Fibroblast of the aortic adventitia (primary cell): ENCODE results near the gene TNIP1. TPM values are rescaled to one million over a fixed set of nuclear protein-coding genes. Genes with fewer than 3 reads are reported as not detected.

Experiments used
- DNase-seq: peaks from one replicate; pipeline ENCODE4 v3.0.0-alpha.2; 2010; ENCODE audit warnings: low read depth
- H3K4me3 ChIP-seq: 2 replicates; pipeline ENCODE4 v1.5.1; 2011; ENCODE audit warnings: low read depth, mild to moderate bottlenecking, control low read depth, low read length, moderate library complexity
- total RNA-seq: library from RNA; depleted of rRNA; stranded (reverse); fragments of >200 nt; gene quantifications from 2 replicates; pipeline ENCODE4 v1.2.3, GENCODE V29; 2012; ENCODE audit warnings: low replicate concordance
- TF ChIP-seq, protein P1 (sequence below): IDR thresholded peaks from 2 replicates; pipeline ENCODE4 v1.5.1; 2011; ENCODE audit warnings: mild to moderate bottlenecking, low read length, control low read depth, inconsistent platforms; ENCODE audit not compliant: insufficient read depth

Gene TNIP1
- total RNA-seq, 1 donor, result 42.9 TPM

DNA sequence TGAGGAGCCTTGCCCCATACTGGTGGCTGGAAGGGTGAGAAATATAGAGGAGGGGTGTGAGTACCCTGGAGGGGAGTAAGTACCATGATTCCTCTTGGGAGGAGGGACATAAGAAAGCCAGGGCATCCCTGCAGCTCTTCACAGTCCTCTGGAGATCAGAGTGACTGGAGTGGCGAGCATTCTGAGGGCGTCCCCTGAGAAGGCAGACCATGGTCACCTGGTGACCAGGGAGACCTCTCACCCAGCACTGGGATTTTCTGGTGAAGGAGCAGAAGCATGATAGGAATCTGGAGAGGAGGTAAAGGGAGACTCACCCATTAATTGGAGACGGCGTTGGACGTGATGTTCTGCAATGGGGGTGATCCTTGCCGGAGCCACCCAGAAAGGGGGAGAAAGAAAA is 88.1 kb downstream of the TNIP1 start:
- H3K4me3 ChIP-seq, result no peak overlapping the region
- no peak for DNase-seq
- TF ChIP-seq, protein P1, sequence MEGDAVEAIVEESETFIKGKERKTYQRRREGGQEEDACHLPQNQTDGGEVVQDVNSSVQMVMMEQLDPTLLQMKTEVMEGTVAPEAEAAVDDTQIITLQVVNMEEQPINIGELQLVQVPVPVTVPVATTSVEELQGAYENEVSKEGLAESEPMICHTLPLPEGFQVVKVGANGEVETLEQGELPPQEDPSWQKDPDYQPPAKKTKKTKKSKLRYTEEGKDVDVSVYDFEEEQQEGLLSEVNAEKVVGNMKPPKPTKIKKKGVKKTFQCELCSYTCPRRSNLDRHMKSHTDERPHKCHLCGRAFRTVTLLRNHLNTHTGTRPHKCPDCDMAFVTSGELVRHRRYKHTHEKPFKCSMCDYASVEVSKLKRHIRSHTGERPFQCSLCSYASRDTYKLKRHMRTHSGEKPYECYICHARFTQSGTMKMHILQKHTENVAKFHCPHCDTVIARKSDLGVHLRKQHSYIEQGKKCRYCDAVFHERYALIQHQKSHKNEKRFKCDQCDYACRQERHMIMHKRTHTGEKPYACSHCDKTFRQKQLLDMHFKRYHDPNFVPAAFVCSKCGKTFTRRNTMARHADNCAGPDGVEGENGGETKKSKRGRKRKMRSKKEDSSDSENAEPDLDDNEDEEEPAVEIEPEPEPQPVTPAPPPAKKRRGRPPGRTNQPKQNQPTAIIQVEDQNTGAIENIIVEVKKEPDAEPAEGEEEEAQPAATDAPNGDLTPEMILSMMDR, result no peak

DNA sequence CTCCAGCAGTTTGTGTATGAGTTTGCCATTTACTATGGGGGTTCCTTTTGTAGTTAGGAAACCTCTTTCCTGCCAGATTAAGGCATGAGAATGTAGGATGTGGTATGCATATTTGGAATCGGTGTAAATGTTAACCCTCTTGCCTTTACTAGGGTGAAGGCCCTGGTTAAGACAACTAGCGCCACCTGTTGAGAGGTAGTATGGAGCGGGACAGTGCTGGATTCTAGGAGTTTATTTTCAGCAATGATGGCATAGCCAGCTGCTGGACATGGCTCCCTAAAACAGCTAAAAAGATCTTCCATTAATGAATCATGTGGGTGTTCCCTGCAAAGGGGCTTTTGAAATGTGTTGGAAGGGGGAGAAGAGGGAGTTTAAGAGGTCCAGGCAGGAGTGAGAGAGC is 91.1 kb downstream of the TNIP1 start:
- TF ChIP-seq, protein P1, result no peak
- no peak overlapping the region for H3K4me3 ChIP-seq
- no peak for DNase-seq

DNA sequence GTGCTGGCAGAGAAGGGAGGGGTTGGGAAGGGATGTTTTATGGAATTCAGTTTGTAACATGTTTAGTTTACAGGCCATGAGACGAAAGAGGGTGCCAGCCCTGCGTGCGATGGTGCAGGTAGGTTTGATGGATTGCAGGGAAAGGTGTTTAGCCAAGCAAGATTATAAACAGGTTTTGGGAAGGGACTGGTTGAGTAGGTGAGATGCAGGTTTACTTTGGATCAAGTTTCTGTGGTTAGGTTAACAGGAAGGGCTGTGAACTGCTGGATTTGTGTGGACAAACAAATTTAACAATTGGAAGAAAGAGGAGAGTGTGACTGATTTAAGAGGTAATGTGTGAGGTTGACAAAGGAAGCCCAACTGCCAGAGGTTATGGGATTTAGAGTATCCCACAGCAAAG is 93.1 kb downstream of the TNIP1 start:
- TF ChIP-seq, protein P1, result no peak
- no peak for DNase-seq
- H3K4me3 ChIP-seq, result no peak overlapping the region

Other genes with a start within 250 kb of the TNIP1 start
- gene IRGM, start 234.5 kb downstream of the TNIP1 start, total RNA-seq, result 0.09 TPM in 1 of 2 replicates, not detected in the other
- 7.5 and 8.1 TPM in 2 replicates for gene ZNF300, start 176.1 kb downstream of the TNIP1 start, total RNA-seq
- gene GPX3, start 60.4 kb downstream of the TNIP1 start, total RNA-seq, result 11.3 and 53.1 TPM in 2 replicates
- gene ANXA6, start 76.7 kb upstream of the TNIP1 start, total RNA-seq, result 111 and 194 TPM in 2 replicates
- 1.5 and 2.8 TPM in 2 replicates for gene CCDC69, start 143.1 kb upstream of the TNIP1 start, total RNA-seq
- 26.2 and 42.6 TPM in 2 replicates for gene GM2A, start 172.2 kb upstream of the TNIP1 start, total RNA-seq
- gene SLC36A3, start 222.7 kb upstream of the TNIP1 start, total RNA-seq, result not detected in 2 replicates